HepG2 (cell line): ENCODE measurements around the gene ALDH3B1. TPM values are rescaled to one million over a fixed set of nuclear protein-coding genes. Genes with fewer than 3 reads are reported as not detected.
A peak's percentile ranks its signal among the peaks of the same experiment; 100 is the strongest.

Experiments used
- HIC2 ChIP-seq: sonication (generic); formaldehyde crosslinking; IDR thresholded peaks from 2 replicates; pipeline ENCODE4 v1.9.0; 2022; ENCODE audit warnings: low read depth, missing genetic modification reagents
- HIVEP1 ChIP-seq: sonication (generic); formaldehyde crosslinking; IDR thresholded peaks from 2 replicates; pipeline ENCODE4 v1.4.0; 2020; ENCODE audit warnings: mild to moderate bottlenecking, missing genetic modification reagents
- HNF4G ChIP-seq, 2 experiments: sonication (generic) in 1 of 2; formaldehyde crosslinking in 1 of 2; IDR thresholded peaks; 2 replicates each; pipeline versions ENCODE4 v1.4.0 to v1.6.1; 2011 to 2020; ENCODE audit warnings: borderline replicate concordance in 2 of 2, low read depth in 2 of 2, mild to moderate bottlenecking in 2 of 2, low read length in 1 of 2, missing genetic modification reagents in 1 of 2, moderate library complexity in 1 of 2
- HNRNPL ChIP-seq: fragments of 200-400 bp; formaldehyde crosslinking; IDR thresholded peaks from 2 replicates; pipeline ENCODE4 v1.6.1; 2017; ENCODE audit warnings: mild to moderate bottlenecking, low read depth, low read length
- MNT ChIP-seq: fragments of 450-650 bp; IDR thresholded peaks from 2 replicates; pipeline ENCODE4 v1.6.1; 2016
- NONO ChIP-seq, 2 experiments: fragments of 450-650 bp in 1 of 2; sonication (generic) in 1 of 2; formaldehyde crosslinking in 1 of 2; IDR thresholded peaks in 1 of 2; conservative IDR thresholded peaks in 1 of 2; 2 replicates each; pipeline versions ENCODE4 v1.6.1 to v1.8.0; 2017 to 2022; ENCODE audit warnings: mild to moderate bottlenecking in 1 of 2, missing genetic modification reagents in 1 of 2, moderate library complexity in 1 of 2
- TFAP4 ChIP-seq: sonication (generic); IDR thresholded peaks from 2 replicates; pipeline ENCODE4 v1.6.1; 2016; ENCODE audit warnings: low read depth, borderline replicate concordance
- TFDP1 ChIP-seq: IDR thresholded peaks from 2 replicates; pipeline ENCODE4 v1.6.1; 2016; ENCODE audit warnings: missing compliant biosample characterization, missing genetic modification reagents, borderline replicate concordance
- TP53 ChIP-seq: sonication (generic); formaldehyde crosslinking; conservative IDR thresholded peaks from 2 replicates; pipeline ENCODE4 v1.4.0; 2020; ENCODE audit warnings: missing genetic modification reagents
- USF2 ChIP-seq, 2 experiments: sonication (generic) in 1 of 2; formaldehyde crosslinking in 1 of 2; IDR thresholded peaks; 2 replicates each; pipeline versions ENCODE4 v1.5.1 to v1.6.1; 2011 to 2020; ENCODE audit warnings: borderline replicate concordance in 1 of 2, low read depth in 1 of 2, low read length in 1 of 2, mild to moderate bottlenecking in 1 of 2, missing genetic modification reagents in 1 of 2, moderate library complexity in 1 of 2
- ZBTB2 ChIP-seq: sonication (generic); formaldehyde crosslinking; IDR thresholded peaks from 2 replicates; pipeline ENCODE4 v1.8.0; 2022; ENCODE audit warnings: low read depth, missing genetic modification reagents
- ZBTB21 ChIP-seq: sonication (generic); formaldehyde crosslinking; IDR thresholded peaks from 2 replicates; pipeline ENCODE4 v1.4.0; 2020; ENCODE audit warnings: missing genetic modification reagents
- ZMYM2 ChIP-seq: sonication (generic); formaldehyde crosslinking; IDR thresholded peaks from 2 replicates; pipeline ENCODE4 v1.8.0; 2022; ENCODE audit warnings: mild to moderate bottlenecking, missing genetic modification reagents
- ZNF317 ChIP-seq: sonication (generic); formaldehyde crosslinking; IDR thresholded peaks from 2 replicates; pipeline ENCODE4 v1.5.0; 2020; ENCODE audit warnings: mild to moderate bottlenecking, missing genetic modification reagents
- ZNF589 ChIP-seq: sonication (generic); formaldehyde crosslinking; conservative IDR thresholded peaks from 2 replicates; pipeline ENCODE4 v1.8.0; 2022; ENCODE audit warnings: mild to moderate bottlenecking, moderate library complexity, missing genetic modification reagents
- ZNF670 ChIP-seq: sonication (generic); formaldehyde crosslinking; IDR thresholded peaks from 2 replicates; pipeline ENCODE4 v1.8.0; 2022; ENCODE audit warnings: mild to moderate bottlenecking, missing genetic modification reagents, borderline replicate concordance
- ZNF768 ChIP-seq: sonication (generic); formaldehyde crosslinking; IDR thresholded peaks from 2 replicates; pipeline ENCODE4 v1.4.0; 2020; ENCODE audit warnings: missing genetic modification reagents
- polyA plus RNA-seq, 8 experiments: library from polyadenylated mRNA; depleted of rRNA in 3 of 8; stranded (reverse) in 7 of 8; unstranded in 1 of 8; fragments of >200 nt; fragmentation: Illumina TruSeq in 4 of 8; extraction: Trizol in 4 of 8; gene quantifications; 2 replicates each; pipeline versions ENCODE4 v1.2.1 to v1.2.3, GENCODE V29; 2011 to 2016; ENCODE audit warnings: low read depth in 4 of 8, missing spikeins in 1 of 8, mixed read lengths in 1 of 8; ENCODE audit not compliant: insufficient read depth in 1 of 8
- total RNA-seq, 5 experiments: library from RNA; depleted of rRNA; stranded (reverse); fragments of >200 nt; fragmentation: Illumina TruSeq; extraction: Trizol; gene quantifications; 2 replicates each; pipeline ENCODE4 v1.2.3, GENCODE V29; 2016; ENCODE audit warnings: low read depth in 1 of 5

The ALDH3B1 gene
- total and polyA plus RNA-seq, 2 of the 13 experiments (the other 11 are each of a cell fraction or from before 2014, with no cell fraction given), result 4.0 to 6.7 TPM

- TF ChIP-seq ZMYM2, result no peak
- TF ChIP-seq ZBTB2 (CRISPR knock-in tag), result no peak
- no peak for TF ChIP-seq ZBTB21 (CRISPR knock-in tag)
- no peak for TF ChIP-seq TFDP1 (CRISPR knock-in tag)
- TF ChIP-seq NONO (IDR thresholded peaks at IDR 0.05), result no peak
- 0 out of 2 replicates have a peak, but pooled peaks have one; percentile 21 for TF ChIP-seq NONO (CRISPR knock-in tag; conservative IDR thresholded peaks at IDR 0.05)
- TF ChIP-seq HIVEP1, result peak; percentile 25; the same call in 1 of the 2 replicates
- TF ChIP-seq HNRNPL, result peak; percentile 73; the same call in 1 of the 2 replicates
- peak; percentile 100 for TF ChIP-seq ZNF768 (CRISPR knock-in tag)
- TF ChIP-seq ZNF317 (CRISPR knock-in tag), result no peak
- no peak for TF ChIP-seq ZNF589
- peak; percentile 30; the same call in 1 of the 2 replicates for TF ChIP-seq TFAP4
- no peak for TF ChIP-seq ZNF670 (CRISPR knock-in tag)
- TF ChIP-seq TP53 (CRISPR knock-in tag), result no peak
- TF ChIP-seq HIC2 (CRISPR knock-in tag), result peak; percentile 77
- no peak for TF ChIP-seq HNF4G (IDR thresholded peaks at IDR 0.05; ENCODE audit: borderline replicate concordance, low read depth, low read length)
- no peak for TF ChIP-seq HNF4G (CRISPR knock-in tag; IDR thresholded peaks at IDR 0.05; ENCODE audit: borderline replicate concordance, low read depth)
- peak; percentile 66 for TF ChIP-seq MNT
- peak; percentile 62; the same call in 1 of the 2 replicates for TF ChIP-seq USF2 (IDR thresholded peaks at IDR 0.05; ENCODE audit: low read depth, low read length)
- no peak for TF ChIP-seq USF2 (CRISPR knock-in tag; IDR thresholded peaks at IDR 0.05; ENCODE audit: borderline replicate concordance)
These were observed 1.5 kb upstream of the ALDH3B1 start (continued) for GRCh38 chr11:68008381-68009337.
